Raji (cell line): ENCODE measurements around the gene BPIFB3.

Source experiments
- POLR2A ChIP-seq: IDR thresholded peaks from 2 replicates; pipeline ENCODE4 v1.6.1; 2011; ENCODE audit warnings: low read depth, low read length, control low read depth; ENCODE audit not compliant: insufficient read depth

Gene BPIFB3

DNA sequence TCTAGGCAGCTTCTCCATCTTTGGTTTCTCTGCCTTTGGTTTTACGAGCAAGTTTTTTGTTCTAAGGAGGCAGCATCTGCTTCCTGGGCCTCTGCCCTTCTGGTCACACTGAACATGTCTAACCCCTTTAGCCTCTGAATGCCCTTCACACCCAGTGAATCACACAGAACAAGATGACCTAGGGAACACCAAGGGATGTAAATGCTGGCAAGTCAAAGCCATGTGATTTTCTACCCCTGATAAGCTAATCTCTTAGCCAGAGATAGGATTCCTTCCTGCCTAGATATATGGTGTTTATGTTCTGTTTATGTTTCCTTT, 29.5 kb upstream of the BPIFB3 start:
- no peak for TF ChIP-seq POLR2A

DNA sequence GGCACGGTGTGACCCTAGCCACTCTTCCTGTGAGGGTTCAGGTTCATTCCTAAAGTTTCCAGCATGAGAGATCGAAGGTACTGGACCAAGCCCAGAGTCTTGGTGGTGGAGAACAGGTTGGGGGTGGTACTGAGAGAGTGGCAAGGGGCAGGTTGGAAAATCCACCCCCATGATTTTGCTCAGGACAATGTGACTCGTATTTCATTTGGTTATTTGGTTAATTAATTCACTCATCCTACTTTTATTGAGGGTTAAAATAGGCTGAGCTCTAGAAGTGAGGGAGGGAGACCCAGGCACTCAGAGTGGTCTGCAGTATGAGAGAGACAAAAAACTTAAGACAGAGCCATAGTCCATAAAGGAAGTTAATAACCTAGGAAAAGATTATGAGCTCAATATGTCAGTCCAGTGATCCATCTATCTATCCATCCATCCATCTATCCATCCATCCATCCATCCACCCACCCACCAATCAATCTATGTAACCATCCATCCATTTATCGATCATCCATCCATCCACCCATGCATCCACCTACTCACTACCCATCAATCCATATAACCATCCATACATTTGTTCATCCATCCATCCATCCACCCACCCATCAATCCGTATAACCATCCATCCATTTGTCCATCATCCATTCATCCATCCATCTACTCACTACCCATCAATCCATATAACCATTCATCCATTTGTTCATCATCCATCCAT, 28.9 kb upstream of the BPIFB3 start:
- no peak for TF ChIP-seq POLR2A

DNA sequence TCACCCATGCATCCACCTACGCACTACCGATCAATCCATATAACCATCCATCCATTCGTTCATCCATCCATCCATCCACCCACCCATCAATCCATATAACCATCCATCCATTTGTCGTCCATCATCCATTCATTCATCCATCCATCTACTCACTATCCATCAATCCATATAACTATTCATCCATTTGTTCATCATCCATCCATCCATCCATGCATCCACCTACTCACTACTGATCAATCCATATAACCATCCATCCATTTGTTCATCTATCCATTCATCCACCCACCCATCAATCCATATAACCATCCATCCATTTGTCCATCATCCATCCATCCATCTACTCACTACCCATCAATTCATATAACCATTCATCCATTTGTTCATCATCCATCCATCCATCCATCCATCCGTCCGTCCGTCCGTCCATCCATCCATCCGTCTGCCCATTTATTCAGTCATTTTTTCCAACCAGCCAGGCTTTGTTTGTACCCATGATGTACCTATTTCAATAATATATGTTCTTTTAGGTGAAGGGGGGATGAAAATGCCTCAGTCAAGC, 28.3 kb upstream of the BPIFB3 start:
- no peak for TF ChIP-seq POLR2A

DNA sequence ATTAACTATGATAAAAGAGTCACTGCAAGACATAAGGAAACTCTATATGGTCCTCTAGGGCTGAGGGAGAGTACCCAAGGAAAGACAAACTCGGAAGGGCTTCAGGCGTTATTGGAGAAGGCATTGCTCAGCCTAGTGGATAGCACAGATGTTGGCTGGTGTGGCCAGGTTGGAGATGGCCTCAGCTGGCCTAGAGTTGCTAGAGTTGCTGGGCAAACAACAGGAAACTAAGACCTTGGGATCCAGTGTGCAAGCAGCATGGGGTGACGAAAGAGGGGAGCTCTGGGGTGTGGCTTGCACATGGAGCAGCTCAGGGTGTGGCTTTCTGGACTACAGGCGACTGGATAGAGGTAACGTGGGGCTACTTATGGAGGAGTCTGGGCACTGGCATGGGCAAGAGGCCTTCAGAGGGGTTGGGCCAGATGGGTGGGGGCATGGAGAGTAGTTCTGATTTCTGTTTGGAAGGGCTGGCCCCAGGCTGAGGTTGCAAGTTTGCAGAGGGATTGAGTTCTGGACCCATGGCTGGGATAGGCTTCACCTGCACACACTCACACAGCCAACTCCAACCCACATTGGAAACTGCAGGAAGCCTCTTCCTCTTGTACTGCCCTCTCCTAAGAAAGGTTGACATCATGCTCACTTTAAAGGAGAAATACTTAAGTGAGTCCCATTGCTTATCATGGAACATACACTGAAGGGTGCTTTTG, 27.5 kb upstream of the BPIFB3 start:
- no peak for TF ChIP-seq POLR2A

DNA sequence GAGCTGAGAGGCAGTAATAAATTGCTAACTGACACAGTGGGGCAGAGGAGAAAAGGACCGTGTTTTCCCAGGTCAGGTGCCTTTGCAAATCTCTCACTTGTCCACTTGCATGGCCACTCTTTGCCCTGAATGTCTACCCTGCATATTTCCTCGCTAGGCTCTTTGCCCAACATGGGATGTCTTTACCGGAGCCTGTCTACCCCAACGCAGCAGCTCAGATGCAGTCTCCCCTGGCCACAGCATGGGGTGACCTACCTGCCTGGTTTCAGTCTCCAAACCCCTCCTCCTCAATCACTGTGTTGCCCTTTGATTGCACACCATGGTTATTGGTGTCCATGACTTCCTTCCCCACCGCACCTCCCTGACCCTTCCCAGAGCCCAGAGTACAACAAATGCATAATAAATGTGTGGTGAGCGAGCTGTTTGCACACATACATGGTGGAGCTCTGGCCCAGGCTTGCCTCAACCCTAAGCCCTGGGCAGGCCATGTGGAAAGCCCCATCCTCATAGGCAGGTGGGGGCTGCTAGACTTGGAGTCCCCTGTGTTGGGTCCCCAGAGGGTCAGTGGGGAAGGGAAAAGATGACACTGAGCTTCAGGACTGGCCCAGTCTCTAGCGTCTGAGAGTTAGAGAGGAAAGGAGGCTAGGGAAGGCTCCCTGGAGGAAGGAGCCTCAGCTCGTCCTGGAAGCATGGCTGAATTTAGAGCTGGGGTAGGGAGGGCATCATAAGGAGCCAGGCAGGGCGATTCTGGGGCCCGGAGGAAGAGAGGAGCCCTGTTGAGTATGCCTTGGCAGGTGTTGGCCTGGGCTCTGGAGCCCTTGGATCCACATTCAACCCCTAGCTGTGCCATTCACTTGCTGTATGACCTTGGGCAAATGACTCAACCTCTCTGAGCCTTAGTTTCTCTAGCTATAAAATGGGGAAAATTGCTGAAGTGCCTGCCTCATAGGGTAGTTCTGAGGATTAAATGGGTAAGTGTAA, 26.6 kb upstream of the BPIFB3 start:
- no peak for TF ChIP-seq POLR2A

DNA sequence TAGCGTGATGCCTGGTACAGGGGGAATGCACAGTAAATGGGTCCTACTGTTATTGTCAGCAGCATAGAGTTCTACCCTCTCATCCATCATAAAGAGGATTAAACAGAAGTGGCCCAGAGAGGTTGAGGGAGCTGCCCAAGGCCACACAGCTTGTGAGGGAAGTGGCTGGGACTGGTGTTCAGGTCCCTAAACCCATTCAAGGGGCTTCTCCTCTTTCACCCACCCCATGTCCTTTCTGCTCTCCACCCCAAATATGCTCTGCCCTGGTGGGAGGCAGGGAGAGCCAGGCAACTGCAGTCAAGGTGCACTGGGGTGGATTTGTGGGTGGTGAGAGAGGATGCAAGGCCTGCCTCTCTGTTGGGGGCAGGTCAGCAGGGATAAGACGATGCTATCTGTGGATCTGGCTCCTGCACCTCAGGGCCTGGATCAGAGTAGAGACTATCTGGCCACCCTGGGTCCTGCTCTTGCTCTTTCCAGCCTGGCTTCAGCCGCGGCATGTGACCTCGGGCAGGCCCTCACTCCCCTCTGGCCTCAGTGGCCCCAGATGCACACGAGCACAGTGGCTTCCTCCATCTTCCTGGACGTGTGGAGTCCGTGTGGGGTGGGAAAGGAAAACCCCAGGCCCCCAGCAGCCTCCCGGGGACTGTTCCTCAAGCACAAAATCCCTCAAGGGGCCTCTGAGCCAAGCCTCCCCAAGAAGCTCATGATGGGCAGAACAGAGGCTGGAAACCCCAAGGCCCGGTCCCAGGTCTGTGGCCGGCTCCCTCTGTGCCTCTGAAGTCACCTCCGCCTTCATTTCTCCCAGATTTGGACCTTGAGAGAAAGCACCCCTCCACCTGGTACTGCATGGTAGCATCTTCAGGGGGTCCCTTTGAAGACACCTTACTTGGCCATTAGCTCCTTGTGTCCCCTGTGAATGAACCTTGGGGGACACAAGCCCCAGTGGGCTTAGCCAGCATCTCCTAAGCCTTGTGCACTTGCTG, 25.6 kb upstream of the BPIFB3 start:
- TF ChIP-seq POLR2A, result no peak

DNA sequence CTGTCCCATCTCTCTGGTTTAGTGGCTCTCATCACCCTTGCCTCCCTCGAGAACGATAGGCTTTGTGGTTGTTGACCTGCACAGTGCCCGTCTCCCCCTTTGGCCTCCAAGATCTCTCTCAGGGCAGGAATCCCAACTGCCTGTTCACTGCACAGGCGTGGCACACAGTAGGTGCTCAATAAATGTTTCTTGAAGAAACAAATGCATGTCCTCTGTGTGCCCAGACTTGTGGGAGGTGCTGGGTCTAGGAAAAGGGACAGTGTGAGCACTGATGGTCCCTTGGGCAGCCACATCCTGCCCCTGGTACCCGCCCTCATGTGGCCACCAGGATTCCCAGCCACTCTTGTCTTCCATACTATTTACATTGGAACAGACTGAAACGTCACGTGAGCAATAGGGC, 24.8 kb upstream of the BPIFB3 start:
- TF ChIP-seq POLR2A, result no peak

DNA sequence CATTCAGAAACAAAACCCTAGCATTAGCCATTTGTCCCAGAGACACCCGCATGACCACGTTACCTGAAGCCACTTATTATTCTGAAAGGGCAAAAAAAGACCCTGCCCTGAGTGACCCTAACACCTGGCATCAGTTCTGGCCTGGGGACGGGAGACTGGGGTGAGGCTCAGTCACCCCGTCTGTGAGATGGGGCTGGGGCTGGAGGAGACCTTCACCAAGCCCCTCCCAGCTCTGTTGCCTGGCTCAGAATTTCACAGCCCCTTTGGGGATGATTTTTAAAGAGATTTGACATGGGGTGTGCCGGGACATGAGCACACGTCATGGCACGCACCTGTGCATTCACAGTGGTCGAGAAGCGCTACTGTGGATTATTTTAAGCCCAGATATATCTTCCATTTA, 23.6 kb upstream of the BPIFB3 start:
- TF ChIP-seq POLR2A, result no peak

DNA sequence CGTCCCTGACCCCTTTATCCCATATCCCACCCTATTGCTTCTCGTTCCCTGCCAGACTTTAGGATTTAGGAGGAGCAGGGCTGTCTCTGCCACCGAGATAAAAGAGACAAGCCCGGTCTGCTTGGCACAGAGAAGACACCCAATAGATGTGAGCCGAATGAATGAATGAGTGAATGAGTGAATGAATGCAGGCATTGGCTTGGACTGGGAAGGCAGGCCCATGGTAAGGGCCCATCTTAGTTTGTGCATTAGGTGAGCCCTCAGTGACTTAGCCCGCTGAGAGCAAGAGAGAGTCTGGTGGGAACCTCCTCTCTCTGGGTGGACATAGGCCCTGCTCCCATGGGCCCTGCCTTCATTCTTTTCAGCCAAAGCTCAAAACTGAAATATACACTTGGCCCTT, 23.1 kb upstream of the BPIFB3 start:
- TF ChIP-seq POLR2A, result no peak

DNA sequence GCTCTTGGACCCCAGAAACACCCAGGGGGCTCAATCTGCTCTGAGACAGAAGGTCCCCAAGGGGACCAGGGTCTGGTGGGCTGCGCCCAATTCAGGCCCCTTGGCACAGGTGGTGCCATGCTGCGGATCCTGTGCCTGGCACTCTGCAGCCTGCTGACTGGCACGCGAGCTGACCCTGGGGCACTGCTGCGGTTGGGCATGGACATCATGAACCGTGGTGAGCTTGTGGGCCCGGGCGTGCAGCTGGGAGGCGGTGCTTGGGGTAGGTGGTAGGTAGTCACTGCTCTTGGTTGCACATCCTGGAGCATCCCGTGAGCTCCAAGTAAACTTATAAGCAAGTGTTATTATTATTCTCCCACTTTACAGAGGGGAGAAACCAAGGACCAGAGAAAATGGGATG, 22.2 kb upstream of the BPIFB3 start, which contains the start of gene BPIFB6:
TSS of gene BPIFB6 (plus strand) at position 118 of the 400 bp plus-strand sequence. CDS start at position 118, 0 bp downstream.
- TF ChIP-seq POLR2A, result no peak

DNA sequence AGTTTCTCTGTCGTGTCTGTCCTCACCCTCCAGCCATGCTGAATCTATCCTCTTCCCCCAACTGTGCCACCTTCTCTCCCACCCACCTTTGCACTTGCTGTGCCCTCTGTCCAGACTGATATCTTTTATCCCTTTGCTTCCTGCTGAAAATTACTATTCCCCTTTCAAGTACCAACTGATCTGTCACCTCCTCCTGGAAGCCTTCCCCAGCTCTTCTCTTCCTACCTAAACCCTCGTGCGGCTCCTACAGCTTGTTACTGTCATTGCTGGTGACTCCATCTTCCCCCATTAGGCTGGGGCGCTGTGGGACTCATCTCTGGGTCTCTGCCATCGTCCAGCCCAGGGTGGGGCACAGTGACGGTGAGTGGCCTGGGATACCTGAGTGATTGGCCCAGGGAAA, 21.1 kb upstream of the BPIFB3 start:
- TF ChIP-seq POLR2A, result no peak

DNA sequence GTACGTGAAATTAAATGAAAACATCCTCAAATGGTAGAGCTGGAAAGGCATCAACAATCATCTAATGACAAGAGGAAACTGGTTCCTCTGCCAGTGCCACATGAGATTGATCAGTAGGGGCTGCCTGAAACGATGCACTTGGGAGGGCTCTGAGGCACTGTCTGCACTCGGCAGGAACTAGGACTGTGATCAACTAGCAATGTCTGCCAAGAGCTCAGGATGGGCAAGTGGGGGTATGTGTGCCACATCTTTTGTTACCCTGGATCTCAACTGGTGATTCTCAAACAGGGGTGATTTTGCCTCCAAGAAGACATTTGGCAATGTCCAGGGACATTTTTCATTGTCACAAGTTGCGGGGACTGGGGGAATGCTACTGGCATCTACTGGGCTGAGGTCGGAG, 20.3 kb upstream of the BPIFB3 start:
- TF ChIP-seq POLR2A, result no peak

DNA sequence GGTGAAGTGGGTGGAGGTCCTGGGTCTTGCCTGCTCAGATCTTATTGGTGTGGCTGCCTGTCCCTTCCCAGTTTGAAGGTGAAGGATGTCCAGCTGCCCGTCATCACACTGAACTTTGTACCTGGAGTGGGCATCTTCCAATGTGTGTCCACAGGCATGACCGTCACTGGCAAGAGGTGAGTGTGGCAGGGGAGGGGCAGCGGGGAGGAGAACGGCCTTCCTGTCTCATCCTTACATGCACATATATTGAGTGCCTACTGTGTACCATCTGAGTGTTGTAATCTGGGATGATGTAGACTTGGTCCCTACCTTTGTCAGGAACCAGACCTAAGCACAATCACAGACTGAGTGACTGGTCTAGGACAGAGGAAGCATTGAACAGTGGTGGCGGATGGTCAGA, 19.6 kb upstream of the BPIFB3 start:
- no peak for TF ChIP-seq POLR2A

DNA sequence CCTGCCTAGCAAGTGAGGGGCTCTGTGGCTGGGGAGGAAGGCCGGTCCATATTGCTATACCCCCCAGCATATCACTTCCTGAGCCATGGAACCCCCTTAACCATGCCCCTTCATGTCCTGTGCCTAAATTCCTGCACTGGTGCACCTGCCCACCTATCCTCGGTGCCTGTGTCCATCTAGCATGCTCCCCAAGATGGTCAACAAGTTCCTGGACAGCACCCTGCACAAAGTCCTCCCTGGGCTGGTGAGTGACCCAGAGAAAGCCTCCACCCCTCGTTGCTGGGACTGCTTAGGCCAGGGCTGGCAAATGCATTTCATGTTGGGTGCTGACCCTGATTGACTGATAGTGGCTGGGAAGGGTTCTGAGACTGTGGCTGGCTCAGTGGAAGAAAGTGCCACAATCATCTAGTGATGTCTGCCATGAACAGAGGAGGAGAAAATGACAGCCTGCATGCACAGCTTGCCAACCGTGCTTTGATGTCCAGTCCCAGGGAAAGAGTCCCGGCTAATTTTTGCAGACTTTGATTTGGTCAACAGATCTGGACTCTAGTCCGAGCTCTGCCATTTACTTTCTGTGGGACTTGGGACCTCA, 18.7 kb upstream of the BPIFB3 start:
- no peak for TF ChIP-seq POLR2A
